GM04504 (cell line): Measurements from ENCODE around the gene TET1.
"Not testable (repeated sequence)": the region's sequence is repeated elsewhere in the genome, so short reads cannot be mapped to it uniquely, and the experiment has no call there.

Experiments used
- DNase-seq: peaks from one replicate; pipeline ENCODE4 v3.0.0-alpha.2; 2012; ENCODE audit warnings: low read depth

The TET1 gene

GRCh38 chr10:68713065-68713464, 152.9 kb downstream of the TET1 start:
- not testable (repeated sequence) for DNase-seq

DNA sequence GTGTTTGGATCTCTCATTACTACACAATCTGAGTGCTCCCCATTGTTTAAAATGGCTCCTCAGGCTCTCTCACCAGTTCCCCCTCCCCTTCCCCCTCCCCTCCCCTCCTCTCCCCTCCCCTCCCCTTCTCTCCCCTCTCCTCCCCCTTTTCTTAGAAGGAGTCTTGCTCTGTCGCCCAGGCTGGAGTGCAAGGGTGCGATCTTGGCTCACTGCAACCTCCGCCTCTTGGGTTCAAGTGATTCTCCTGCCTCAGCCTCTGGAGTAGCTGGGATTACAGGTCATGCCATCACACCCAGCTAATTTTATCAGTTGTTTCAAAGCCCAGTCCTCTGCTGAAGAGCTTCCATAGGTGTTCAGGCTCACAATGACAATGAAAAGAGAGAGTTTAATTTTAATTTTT, 157.3 kb downstream of the TET1 start:
- no peak for DNase-seq

- DNase-seq: peak; percentile 98
Measured at GRCh38 chr10:68720793-68721672, 160.9 kb downstream of the TET1 start, which contains the start of gene CCAR1. Gene CCAR1, plus strand, starts transcription at chr10:68721239. Its CDS starts 1,266 bp downstream, at chr10:68722505.

- DNase-seq: no peak
Measured at GRCh38 chr10:68721673-68722335, 161.7 kb downstream of the TET1 start.

DNA sequence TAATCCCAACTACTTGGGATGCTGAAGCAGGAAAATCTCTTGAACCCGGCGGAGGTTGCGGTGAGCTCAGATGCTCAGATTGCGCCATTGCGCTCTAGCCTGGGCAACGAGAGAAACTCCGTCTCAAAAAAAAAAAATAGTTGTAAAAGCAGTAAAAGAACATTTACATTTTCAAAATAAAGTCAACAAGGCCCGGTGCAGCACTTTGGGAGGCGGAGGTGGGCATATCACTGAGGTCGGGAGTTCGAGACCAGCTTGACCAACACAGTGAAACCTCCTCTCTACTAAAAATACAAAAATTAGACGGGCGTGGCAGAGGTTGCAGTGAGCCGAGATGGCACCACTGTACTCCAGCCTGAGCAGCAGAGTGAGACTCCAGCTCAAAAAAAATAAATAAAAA, 164.9 kb downstream of the TET1 start:
- DNase-seq: no peak

- DNase-seq: no peak
Measured at GRCh38 chr10:68727146-68727545, 167.0 kb downstream of the TET1 start.

DNA sequence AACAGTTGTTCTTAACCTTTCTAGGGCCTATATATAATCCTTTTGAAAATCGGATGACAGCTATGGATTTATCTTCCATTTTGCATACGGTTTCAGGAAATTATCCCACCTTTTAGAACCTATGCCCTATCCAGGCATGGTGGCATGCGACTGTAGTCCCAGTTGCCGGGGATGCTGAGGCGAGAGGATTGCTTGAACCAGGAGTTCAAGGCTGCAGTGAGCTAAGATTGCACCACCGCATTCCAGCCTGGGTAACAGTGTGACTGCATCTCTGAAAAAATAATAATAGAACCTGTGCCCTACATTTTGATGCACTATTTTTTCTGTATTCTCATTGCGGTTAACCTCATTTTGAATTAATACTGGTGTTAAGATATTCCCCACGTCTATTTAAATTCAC, 172.5 kb downstream of the TET1 start:
- DNase-seq: no peak

DNA sequence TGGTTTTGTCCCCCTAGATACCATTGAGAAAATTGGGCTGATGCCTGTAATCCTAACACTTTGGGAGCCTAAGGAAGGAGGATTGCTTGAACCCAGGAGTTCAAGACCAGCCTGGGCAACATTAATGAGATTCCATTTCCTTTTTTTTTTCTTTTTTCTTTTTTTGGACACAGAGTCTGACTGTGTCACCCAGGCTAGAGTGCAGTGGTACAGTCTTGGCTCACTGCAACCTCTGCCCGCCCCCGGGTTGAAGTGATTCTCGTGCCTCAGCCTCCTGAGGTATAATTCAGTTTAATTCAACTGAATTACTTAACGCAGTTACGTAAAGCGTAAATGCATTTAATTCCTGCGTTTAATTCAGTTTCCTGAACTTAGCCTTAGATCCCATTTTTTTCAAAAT, 174.2 kb downstream of the TET1 start:
- DNase-seq: no peak

- no peak for DNase-seq
Measured at GRCh38 chr10:68735119-68735518, 175.0 kb downstream of the TET1 start.

DNA sequence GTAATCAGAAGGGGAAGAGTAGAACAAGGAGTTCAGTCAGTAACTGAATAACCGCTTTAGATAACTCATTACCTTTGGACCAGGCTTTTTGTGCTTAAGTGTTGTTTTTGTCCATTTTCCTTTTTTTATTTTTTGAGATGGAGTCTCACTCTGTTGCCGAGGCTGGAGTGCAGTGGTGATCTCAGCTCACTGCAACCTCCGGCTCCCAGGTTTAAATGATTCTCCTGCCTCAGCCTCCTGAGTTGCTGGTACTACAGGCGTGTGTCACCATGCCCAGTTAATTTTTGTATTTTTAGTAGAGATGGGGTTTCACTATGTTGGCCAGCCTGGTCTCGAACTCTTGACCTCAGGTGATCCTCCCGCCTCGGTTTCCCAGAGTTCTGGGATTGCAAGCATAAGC, 175.6 kb downstream of the TET1 start:
- not testable (repeated sequence) for DNase-seq

DNA sequence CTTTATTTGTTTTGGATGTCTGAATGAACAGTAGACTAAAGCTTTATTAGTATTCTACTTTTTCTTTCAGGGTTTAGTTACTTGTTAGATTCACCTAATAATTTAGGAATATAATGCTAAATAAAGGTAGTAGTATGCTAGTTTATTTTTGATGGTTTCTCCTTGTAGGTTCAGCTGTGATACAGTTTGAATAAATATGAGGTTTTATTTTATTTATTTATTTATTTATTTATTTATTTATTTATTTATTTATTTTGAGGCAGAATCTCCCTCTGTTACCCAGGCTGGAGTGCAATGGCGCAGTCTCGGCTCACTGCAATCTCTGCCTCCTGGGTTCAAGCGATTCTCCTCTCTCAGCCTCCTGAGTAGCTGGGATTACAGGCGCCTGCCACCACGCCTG, 180.5 kb downstream of the TET1 start:
- DNase-seq: not testable (repeated sequence)

GRCh38 chr10:68742397-68742796, 182.3 kb downstream of the TET1 start:
- no peak for DNase-seq
